Progenitor cell of endocrine pancreas (in vitro differentiated cells): ENCODE measurements around the gene MRPL40. TPM values are rescaled to one million over a fixed set of nuclear protein-coding genes. Genes with fewer than 3 reads are reported as not detected.

ENCODE experiments used
- DNase-seq: peaks from one replicate; pipeline ENCODE4 v3.0.0; 2021; ENCODE audit warnings: low spot score; ENCODE audit not compliant: unreplicated experiment
- H3K27ac Mint-ChIP-seq: 2 replicates; pipeline ENCODE4 v1.8.0; 2021; ENCODE audit warnings: mild to moderate bottlenecking, moderate library complexity, mixed read lengths
- H3K27me3 Mint-ChIP-seq: 2 replicates; pipeline ENCODE4 v1.8.0; 2021; ENCODE audit warnings: mixed read lengths
- H3K36me3 Mint-ChIP-seq: 2 replicates; pipeline ENCODE4 v1.8.0; 2022; ENCODE audit warnings: mixed read lengths; ENCODE audit not compliant: insufficient read depth
- H3K4me1 Mint-ChIP-seq: 2 replicates; pipeline ENCODE4 v1.8.0; 2021; ENCODE audit warnings: low read depth, mixed read lengths
- H3K4me3 Mint-ChIP-seq: 2 replicates; pipeline ENCODE4 v1.8.0; 2021; ENCODE audit warnings: low read depth, mild to moderate bottlenecking, moderate library complexity, mixed read lengths
- H3K9me3 Mint-ChIP-seq: 2 replicates; pipeline ENCODE4 v1.8.0; 2021; ENCODE audit warnings: low read depth, mixed read lengths
- CTCF ChIP-seq: fragments of 200-600 bp; sonication (generic); IDR thresholded peaks from one replicate; pipeline ENCODE4 v1.5.0; 2021; ENCODE audit warnings: antibody characterized with exemption, mild to moderate bottlenecking; ENCODE audit not compliant: unreplicated experiment
- total RNA-seq: library from RNA; stranded (reverse); gene quantifications from 2 replicates; pipeline ENCODE4 v1.2.1, GENCODE V29; 2021

MRPL40 gene
- total RNA-seq, 1 donor from 2014 or later: 23.6 TPM

GRCh38 chr22:19464546-19464945 lies 32.2 kb downstream of the MRPL40 start:
- Mint-ChIP-seq H3K9me3 (no peaks in the 10 kb centered on the region), H3K4me1 (no peaks in the 10 kb centered on the region), H3K27ac (no peak overlapping the region), H3K27me3 (no peaks in the 10 kb centered on the region), H3K36me3 (peaks cover 6% of the 10 kb centered on the region), H3K4me3 (no peak overlapping the region)
- no peak for DNase-seq
- no peak for TF ChIP-seq CTCF

- no peak for DNase-seq
- Mint-ChIP-seq H3K9me3 (no peaks in the 10 kb centered on the region), H3K4me3 (no peak overlapping the region), H3K27me3 (no peaks in the 10 kb centered on the region), H3K36me3 (peaks cover 8% of the 10 kb centered on the region), H3K4me1 (no peaks in the 10 kb centered on the region), H3K27ac (no peak overlapping the region)
- TF ChIP-seq CTCF: no peak
These were observed 32.6 kb downstream of the MRPL40 start for GRCh38 chr22:19464975-19465374.

DNA sequence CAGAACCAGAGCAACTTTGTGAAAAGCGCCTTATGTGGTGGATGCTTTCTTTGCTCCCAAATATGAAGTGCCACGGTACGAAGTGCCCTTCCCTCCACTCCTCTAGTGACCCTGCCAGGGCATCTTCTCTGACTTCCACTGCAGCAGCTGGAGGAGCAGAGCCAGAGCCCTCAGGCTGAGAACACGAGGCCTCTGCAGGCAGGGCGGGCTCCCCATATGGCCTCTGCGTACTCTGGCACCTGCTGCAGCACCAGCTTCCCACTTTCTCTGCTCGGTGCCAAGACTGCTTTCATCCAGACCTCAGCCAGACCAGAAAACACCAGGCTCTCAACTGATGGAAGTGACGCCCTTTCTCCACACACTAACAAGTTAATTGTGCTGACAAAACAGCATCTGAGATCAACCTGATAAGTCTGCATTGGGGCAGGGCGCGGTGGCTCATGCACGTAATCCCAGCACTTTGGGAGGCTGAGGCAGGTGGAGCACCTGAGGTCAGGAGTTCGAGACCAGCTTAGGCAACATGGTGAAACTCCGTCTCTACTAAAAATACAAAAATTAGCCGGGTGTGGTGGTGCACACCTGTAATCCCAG lies 33.9 kb downstream of the MRPL40 start:
- Mint-ChIP-seq H3K4me1 (no peaks in the 10 kb centered on the region), H3K27ac (no peak overlapping the region), H3K36me3 (peaks cover 12% of the 10 kb centered on the region), H3K27me3 (no peaks in the 10 kb centered on the region), H3K4me3 (no peak overlapping the region), H3K9me3 (no peaks in the 10 kb centered on the region)
- DNase-seq: no peak
- TF ChIP-seq CTCF: no peak

- Mint-ChIP-seq H3K27me3 (no peaks in the 10 kb centered on the region), H3K9me3 (no peaks in the 10 kb centered on the region), H3K4me3 (no peak overlapping the region), H3K36me3 (peaks cover 12% of the 10 kb centered on the region), H3K27ac (no peak overlapping the region), H3K4me1 (no peaks in the 10 kb centered on the region)
- no peak for TF ChIP-seq CTCF
- DNase-seq: no peak
These were observed 34.8 kb downstream of the MRPL40 start for GRCh38 chr22:19466848-19467752.

DNA sequence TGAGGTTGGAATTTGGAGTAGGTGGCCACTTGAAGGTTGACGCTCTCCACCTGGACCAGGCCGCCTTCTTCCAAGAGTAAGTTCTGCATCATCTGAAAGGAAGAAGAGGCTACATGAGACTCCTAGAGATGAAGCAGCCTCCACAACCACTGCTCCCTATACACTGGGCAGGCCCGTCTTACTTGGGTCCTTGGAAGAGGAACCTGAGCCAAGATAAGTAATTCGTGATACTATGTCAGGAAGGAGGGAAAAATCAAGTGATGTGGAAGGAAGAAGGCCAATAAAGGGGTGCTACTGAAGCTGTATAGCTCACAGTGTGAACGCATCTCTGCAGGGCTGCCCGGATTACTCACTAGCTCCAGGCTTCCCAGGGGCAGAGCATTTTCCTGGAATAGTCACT lies 35.6 kb downstream of the MRPL40 start:
- Mint-ChIP-seq H3K36me3 (peaks cover 11% of the 10 kb centered on the region), H3K4me3 (no peak overlapping the region), H3K27me3 (no peaks in the 10 kb centered on the region), H3K9me3 (no peaks in the 10 kb centered on the region), H3K27ac (no peak overlapping the region), H3K4me1 (no peaks in the 10 kb centered on the region)
- no peak for DNase-seq
- TF ChIP-seq CTCF: no peak
